Activated CD4-positive, alpha-beta T cell treated with anti-CD3 and anti-CD28 coated beads for 4 hours (primary cell): ENCODE results near the gene GPR157.
A peak's percentile ranks its signal among the peaks of the same experiment; 100 is the strongest.
"Not testable (repeated sequence)": the region's sequence is repeated elsewhere in the genome, so short reads cannot be mapped to it uniquely, and the experiment has no call there.

Experiments
- DNase-seq, 2 donors: peaks; one replicate each; pipeline ENCODE4 v3.0.0-alpha.2; 2020

Gene GPR157

GRCh38 chr1:9145714-9146113, 16.8 kb upstream of the GPR157 start:
- no peak for DNase-seq

DNA sequence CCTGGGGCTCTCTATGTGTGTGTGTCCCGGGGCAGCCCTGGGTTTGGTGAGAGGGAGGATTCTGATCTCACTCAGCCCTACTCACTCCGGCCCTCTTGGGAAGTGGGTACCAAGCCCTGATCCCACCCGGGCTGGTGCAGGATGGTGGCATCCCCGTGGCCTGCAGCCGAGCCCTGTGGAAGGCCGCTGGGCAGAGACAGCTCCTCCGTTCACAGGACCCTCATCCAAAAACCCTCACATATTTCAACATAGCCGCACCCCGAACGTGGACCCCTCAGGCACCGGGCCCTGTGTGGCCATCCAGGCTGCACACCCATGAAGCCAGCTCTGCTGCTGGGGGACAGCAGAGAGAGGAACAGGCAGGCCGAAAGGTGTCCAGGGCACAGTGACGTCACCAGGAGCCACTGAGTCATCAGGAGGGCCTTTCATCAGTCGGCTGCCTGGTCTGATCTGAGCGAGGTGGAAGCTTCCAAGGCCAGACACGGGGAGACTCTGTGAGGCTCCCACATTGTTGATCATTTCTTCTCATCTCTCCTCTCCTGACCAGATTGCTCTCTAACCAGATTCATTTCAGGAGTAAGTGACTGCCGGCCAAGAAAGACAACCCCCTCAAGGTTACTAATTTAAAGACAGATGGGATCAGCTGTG, 16.2 kb upstream of the GPR157 start:
- no peak for DNase-seq

GRCh38 chr1:9144494-9144893, 15.6 kb upstream of the GPR157 start:
- DNase-seq = not testable (repeated sequence)

GRCh38 chr1:9143250-9143649, 14.3 kb upstream of the GPR157 start:
- DNase-seq = no peak

DNA sequence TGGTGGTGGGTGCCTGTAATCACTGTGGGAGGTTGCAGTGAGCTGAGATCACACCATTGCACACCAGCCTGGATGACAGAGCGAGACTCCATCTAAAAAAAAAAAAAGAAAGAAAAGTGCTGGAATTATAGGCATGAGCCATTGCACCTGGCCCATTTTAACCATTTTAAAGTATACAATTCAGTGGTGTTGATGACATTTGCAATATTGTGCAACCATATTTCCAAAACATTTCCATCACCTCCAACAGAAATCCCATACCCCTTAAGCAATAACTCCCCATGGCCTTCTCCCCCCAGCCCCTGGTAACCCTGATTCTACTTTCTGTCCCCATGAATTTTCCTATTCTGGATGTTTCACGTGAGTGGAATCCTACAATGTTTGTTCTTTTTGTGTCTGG, 11.0 kb upstream of the GPR157 start:
- DNase-seq = no peak

DNA sequence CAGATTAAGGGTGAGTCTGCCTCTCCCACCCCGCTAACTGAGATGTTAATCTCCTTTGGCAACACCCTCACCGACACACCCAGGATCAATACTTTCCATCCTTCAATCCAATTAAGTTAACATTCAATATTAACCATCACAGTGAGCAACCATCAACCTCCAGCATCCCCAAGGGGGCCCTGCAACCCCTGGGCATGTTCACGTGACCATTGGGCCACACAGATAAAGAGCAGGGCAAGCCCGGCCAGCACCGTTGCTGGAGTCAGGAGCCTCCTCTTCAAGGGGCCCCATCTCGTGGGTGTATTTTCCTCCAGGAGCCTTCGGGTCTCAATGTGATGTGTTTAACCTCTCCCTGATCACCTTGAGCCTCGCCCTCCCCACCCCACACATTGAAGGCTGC, 8.0 kb upstream of the GPR157 start:
- DNase-seq = no peak

DNA sequence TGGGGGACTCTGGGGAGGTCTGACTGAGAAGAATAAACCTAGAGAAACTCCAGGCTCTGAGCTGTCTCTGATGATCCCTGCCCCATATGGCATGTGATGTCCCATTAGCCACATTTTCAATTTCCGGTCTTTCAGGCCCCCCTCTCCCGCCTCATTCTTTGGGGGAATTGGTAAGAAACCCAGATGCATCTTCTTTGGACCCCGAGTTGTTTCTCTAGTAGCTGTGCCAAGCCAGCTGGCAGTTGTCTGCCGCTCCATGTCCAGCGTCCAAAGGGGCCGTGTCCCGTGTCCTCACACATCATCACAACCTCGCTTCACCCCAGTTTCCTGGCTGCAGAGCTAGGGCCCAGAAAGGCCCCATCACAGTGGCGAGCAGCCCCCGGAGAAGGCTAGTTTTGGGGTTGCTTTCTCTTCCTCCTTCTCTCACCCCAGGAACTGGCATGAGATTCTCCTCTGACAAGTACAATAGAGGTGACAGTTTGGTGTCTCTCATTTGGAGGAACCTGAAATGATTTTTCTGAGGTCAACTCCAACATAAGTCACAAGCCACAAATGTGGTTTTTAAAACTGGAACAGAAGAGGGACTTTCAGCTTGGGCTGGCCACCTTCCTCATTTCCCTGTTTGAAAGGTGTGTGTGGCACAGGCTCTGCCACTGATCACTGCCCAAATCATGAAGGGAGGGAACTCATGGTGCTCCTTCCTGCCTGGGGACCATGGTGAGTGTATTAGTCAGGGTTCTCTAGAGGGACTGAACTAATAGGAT, 6.4 kb upstream of the GPR157 start:
- DNase-seq = no peak

DNA sequence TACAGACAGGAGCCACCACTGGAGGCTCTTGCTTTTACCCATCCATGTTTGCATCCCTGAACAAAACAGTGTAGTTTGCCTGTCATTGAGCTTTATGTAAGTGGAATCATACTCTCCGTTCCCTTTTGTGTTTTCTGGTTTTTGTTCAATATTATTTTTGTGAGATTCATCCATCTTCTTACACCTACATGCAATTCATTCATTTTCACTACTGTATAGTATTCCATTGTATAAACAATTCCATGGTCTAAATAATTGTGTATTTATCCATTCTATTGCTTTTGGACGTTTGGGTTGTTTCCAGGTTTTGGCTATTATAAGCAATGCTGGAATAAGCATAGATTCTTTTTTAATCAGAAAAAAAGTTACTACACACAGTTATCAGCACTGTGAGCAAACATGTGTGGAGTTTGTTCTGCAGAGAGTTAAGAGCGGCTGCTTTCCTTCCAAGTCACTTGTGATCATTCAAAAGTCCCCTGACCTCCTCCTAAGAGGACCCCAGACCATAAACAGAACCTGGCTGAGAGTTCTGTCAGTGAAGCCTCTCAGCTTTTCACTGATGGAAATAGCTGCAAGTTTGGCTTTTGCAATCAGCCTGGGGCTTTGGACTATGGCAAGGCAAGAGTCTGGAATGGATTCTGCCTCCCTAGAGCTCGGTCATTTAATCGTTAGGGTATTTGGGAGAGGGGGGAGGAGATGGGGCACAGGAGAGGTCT, 5.1 kb upstream of the GPR157 start:
- no peak for DNase-seq

DNA sequence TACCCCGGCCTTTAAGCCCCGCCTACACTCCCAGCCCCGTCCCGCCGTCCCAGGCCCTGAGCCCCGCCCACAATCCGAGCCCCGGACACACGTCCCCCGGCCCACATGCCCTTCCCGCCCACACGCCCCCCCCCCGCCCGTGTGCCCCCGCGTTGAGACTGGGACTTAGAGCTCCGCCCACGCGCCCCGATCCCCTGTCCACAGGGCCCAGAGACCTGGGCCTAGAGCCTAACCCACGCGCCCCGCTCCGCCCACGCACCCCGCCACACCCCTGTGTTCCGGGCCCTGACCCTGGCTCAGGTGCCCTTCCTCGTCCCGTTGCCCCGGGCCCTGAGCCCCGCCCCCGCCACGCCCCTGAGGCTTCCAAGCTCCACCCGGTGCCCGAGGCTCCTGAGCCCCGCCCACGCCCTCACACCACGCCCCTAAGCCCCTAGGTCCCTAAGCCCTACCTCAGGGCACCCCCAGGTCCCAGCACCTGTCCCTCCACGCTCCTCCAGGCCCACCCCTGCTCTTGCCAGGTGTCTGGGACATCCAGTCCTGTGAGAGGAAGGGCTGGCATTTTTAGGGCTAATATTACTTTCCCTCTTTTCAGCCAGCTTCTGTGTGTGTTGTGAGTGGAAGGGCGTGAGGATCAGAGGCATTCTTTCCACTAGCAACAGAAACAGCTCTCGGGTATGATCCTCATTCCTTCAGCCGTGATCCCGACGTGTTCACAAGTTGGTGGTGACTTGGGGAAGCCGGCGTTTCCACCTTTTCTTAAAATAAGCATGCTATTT, 552 bp upstream of the GPR157 start:
- DNase-seq = peak; percentile 88 to 90

- peak in 1 of 2 donors; percentile 5 for DNase-seq
Observed at GRCh38 chr1:9128166-9128519, 759 bp downstream of the GPR157 start.

GRCh38 chr1:9127395-9128165, 1.3 kb downstream of the GPR157 start:
- no peak for DNase-seq

DNA sequence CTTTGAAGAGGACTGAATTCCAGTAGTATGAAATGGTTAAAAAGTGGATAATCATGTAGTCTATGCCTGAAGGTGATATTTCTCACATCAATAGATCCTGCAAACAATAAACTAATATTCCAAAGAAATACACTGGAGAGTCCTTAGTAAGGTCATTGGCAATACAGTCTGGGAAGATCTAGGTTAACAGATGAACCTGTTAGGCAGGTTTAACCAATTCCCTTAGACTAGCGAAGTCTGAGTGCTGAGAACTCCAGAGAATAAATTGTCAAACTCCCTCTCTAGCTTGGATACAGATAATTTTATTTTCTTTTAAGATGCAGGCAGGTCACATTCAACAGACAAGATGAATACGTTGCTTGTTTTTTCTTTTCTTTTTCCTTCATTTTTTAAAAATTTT, 2.4 kb downstream of the GPR157 start:
- no peak for DNase-seq

DNA sequence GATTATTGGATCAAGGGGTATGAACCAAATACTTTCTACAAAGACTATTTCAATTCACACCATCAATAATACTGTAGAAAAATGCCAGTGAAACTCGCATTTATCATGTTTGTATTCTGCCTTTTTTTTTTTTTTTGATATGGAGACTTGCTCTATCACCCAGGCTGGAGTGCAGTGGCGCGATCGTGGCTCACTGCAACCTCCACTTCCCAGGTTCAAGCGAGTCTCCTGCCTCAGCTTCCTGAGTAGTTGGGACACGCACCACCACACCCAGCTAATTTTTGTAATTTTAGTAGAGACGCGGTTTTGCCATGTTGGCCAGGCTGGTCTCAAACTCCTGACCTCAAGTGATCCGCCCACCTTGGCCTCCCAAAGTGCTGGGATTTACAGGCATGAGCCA, 3.1 kb downstream of the GPR157 start:
- DNase-seq = not testable (repeated sequence)

DNA sequence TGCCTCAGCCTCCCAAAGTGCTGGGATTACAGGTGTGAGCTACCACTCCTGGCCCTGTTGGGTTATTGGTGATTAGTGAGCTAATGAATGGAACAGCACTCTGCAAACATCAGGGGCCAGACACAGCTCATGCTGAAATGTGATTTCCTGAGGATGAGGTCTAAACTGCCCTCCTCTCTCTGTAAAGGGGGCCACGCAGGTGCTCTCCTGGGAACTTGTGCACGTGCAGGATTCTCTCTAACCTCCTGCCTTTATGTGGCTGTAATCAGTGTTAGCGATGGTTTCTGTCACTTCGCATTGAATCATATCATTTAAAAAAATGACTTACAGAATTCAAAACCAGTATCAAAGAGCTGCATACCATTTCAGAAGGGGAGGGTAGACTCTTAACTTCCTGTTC, 3.6 kb downstream of the GPR157 start:
- DNase-seq = no peak

GRCh38 chr1:9124389-9124788, 4.5 kb downstream of the GPR157 start:
- not testable (repeated sequence) for DNase-seq

DNA sequence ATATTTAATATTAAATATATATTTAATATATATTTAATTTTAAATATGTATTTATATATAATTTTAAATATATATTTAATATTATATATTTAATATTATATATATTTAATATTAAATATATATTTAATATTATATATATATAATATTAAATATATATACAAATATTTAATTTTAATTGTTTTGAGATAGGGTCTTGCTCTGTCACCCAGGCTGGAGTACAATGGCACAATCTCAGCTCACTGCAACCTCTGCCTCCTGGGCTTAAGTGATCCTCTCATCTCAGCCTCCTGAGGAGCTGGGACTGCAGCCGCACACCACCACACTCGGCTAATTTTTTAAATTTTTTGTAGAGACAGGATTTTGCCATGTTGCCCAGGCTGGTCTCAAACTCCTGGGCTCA, 5.2 kb downstream of the GPR157 start:
- DNase-seq = not testable (repeated sequence)

DNA sequence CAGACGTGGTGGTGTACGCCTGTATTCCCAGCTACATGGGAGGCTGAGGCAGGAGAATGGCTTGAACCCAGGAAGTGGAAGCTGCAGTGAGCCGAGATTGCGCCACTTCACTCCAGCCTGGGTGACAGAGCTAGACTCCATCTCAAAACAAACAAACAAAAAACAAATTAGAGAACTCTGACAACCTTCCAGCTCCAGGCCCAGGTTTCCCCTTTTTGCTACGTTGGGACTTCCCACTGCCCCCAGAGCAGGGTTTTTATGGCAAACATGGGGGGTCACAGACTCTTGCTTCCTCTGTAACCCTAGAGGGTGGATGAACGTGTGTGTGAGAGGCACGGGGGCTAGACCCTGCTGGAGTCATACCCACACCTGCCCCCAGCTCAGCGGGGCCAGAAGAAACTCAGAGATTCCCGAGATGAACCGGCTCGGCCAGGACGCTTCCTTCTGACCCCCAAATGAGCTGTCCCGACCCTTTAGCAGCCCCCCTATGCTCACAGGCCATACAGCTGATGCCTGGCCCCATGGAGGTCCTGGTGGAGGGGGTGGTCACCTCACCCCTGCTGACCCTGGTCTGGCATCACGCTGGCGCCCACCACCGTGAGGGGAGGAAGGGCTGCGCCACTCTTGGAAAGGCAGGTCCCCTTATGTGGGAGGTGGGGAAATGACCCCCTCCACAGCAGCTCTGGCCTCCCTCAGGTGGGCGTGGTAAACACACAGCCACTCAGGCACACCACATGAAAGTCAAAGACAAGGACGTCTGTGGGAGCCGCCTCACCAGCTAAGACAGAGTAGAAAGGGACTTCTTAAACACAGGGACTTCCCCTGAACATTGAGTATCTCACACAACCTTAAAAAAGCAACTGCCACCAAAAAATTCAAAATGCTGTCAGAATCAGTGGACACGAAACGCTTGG, 7.1 kb downstream of the GPR157 start:
- peak; percentile 25 to 29 for DNase-seq

GRCh38 chr1:9120312-9120958, 8.5 kb downstream of the GPR157 start:
- no peak for DNase-seq

DNA sequence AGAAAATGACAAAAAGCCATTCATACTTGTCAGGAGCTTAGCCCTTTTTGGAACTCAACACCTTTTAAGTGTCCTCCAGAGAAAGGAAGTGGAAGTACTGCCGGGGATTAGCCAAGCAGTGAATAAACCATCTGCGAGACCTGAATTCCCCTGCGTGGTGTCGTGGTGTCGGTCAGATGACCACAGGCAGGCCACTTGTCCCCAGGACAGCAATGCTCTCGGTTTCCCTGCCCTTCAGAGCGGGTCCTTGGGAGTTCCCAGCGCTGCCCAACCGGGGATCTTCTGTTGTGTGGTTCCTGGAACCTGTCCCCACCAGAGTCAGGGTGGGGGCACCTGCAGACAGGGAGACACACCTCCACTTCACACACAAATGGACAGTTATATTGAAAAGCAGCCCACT, 9.2 kb downstream of the GPR157 start:
- DNase-seq = no peak

DNA sequence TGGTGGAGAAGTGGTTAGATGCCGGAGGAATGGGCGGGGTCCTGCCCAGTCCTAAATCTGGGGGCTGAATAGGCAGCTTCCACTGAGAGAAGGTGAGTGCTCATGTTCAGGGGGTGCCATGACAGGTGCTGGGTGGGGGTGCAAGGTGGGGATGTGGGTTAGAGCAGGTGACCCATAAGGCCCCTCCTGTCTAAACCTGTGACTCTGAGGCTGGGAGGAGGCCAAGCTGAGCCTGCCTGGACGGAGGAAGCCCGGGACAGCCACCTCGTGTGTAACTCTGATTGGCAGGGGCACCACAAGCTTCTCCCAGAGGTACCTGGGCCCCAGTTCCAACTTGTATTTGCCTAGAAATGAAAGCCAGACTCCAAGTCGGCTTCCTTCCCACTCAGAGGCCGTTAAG, 10.7 kb downstream of the GPR157 start:
- no peak for DNase-seq
